ENCODE results near the gene DPH5.
"Not testable (repeated sequence)": the region's sequence is repeated elsewhere in the genome, so short reads cannot be mapped to it uniquely, and the experiment has no call there.

The DPH5 gene

DNA sequence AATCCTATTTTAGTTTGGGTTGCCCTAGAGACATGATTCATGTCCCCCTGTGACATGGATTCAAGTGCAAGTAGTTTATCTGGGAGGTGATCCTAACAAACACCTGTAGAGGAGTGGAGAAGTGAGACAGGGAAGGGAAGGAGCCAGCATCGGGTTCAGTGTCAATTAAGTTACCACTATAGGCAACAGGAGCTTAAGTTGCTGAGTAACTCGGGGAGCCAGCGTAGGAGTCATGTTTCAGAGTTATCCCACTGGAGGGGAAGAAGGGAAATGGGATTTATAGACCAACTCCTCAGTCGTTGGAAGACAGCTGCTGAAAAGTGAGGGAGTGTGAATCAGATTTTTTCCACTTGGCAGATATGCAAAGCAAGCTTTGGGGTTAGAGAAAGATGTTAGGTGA is 74.8 kb downstream of the DPH5 start:
- no peak for DNase-seq (ENCODE audit: low read depth)
- TF ChIP-seq, protein P1, sequence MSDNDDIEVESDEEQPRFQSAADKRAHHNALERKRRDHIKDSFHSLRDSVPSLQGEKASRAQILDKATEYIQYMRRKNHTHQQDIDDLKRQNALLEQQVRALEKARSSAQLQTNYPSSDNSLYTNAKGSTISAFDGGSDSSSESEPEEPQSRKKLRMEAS (IDR thresholded peaks at IDR 0.05; ENCODE audit: low read depth, low read length): no peak
- TF ChIP-seq MYC (IDR thresholded peaks at IDR 0.05; ENCODE audit: low read depth, low read length): no peak
- TF ChIP-seq, protein P2, sequence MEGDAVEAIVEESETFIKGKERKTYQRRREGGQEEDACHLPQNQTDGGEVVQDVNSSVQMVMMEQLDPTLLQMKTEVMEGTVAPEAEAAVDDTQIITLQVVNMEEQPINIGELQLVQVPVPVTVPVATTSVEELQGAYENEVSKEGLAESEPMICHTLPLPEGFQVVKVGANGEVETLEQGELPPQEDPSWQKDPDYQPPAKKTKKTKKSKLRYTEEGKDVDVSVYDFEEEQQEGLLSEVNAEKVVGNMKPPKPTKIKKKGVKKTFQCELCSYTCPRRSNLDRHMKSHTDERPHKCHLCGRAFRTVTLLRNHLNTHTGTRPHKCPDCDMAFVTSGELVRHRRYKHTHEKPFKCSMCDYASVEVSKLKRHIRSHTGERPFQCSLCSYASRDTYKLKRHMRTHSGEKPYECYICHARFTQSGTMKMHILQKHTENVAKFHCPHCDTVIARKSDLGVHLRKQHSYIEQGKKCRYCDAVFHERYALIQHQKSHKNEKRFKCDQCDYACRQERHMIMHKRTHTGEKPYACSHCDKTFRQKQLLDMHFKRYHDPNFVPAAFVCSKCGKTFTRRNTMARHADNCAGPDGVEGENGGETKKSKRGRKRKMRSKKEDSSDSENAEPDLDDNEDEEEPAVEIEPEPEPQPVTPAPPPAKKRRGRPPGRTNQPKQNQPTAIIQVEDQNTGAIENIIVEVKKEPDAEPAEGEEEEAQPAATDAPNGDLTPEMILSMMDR (IDR thresholded peaks at IDR 0.05; ENCODE audit: low read depth, low read length): no peak
- no peak for TF ChIP-seq POLR2A (IDR thresholded peaks at IDR 0.05; ENCODE audit: extremely low read depth, insufficient read length)
- H3K4me3 ChIP-seq (ENCODE audit: low read depth, low read length): no peak overlapping the region

DNA sequence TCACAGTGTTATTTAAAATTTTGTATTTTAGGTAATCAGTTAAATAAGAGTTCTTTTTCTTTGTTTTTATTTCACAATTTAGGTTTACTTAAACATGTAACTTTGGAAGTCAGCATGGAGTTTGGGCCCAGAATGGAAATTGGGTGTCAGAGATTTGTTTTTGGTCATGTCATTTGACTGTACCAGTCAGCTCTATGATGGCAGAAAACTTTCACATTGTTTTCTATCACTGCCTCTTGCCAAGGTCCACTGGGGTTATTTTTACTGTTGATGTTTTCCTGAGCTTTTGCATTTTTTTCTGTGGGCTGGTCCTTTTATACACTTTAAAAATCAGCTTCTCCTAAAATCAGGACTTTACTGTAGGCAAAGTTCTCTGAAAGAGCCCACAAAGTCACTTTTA is 75.2 kb downstream of the DPH5 start:
- no peak for DNase-seq (ENCODE audit: low read depth)
- H3K4me3 ChIP-seq (ENCODE audit: low read depth, low read length): no peak overlapping the region
- TF ChIP-seq, protein P2 (IDR thresholded peaks at IDR 0.05; ENCODE audit: low read depth, low read length): no peak
- TF ChIP-seq, protein P1 (IDR thresholded peaks at IDR 0.05; ENCODE audit: low read depth, low read length): no peak
- TF ChIP-seq POLR2A (IDR thresholded peaks at IDR 0.05; ENCODE audit: extremely low read depth, insufficient read length) (no peak), MYC (IDR thresholded peaks at IDR 0.05; ENCODE audit: low read depth, low read length) (no peak)

DNA sequence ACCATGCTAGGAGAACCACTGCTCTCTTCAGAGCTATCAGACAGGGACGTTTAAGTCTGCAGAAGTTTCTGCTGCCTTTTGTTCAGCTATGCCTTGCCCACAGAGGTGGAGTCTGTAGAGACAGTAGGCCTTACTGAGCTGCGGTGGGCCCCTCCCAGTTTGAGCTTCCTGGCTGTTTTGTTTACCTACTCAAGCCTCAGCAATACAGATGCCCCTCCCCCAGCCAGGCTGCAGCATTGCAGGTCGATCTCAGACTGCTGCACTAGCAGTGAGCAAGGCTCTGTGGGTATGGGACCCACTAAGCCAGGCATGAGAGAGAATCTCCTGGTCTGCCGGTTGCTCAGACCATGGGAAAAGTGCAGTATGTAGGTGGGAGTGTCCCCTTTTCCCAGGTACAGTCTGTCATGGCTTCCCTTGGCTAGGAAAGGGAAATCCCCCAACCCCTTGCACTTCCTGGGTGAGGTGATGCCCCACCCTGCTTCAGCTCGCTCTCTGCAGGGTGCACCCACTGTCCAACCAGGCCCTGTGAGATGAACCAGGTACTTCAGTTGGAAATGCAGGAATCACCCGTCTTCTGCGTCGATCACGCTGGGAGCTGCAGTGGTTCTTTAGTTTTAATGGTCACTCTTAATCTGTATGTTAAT is 75.9 kb downstream of the DPH5 start:
- not testable (repeated sequence) for H3K4me3 ChIP-seq (ENCODE audit: low read depth, low read length); DNase-seq (ENCODE audit: low read depth)

DNA sequence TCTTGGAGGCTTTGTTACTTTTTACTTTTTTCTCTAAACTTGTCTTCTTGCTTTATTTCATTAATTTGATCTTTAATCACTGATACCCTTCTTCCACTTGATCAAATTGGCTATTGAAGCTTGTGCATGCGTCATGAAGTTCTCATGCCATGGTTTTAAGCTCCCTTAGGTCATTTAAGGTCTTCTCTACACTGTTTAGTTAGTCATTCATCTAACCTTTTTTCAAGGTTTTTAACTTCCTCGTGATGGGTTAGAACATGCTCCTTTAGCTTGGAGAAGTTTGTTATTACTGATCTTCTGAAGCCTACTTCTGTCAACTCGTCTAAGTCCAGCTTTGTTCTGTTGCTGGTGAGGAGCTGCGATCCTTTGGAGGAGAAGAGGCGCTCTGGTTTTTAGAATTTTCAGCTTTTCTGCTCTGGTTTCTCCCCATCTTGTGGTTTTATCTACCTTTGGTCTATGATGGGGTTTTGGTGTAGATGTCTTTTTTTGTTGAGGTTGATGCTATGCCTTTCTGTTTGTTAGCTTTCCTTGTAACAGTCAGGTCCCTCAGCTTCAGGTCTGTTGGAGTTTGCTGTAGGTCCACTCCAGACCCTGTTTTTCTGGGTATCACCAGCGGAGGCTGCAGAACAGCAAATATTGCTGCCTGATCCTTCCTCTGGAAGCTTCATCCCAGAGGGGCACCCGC is 76.7 kb downstream of the DPH5 start:
- not testable (repeated sequence) for DNase-seq (ENCODE audit: low read depth); H3K4me3 ChIP-seq (ENCODE audit: low read depth, low read length)

DNA sequence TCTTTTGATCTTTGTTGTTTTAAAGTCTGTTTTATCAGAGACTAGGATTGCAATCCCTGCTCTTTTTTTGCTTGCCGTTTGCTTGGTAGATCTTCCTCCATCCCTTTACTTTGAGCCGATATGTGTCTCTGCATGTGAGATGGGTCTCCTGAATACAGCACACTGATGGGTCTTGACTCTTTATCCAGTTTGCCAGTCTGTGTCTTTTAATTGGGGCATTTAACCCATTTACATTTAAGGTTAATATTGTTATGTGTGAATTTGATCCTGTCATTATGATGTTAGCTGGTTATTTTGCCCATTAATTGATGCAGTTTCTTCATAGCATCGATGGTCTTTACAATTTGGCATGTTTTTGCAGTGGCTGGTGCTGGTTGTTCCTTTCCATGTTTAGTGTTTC is 77.8 kb downstream of the DPH5 start:
- DNase-seq (ENCODE audit: low read depth); H3K4me3 ChIP-seq (ENCODE audit: low read depth, low read length): not testable (repeated sequence)

DNA sequence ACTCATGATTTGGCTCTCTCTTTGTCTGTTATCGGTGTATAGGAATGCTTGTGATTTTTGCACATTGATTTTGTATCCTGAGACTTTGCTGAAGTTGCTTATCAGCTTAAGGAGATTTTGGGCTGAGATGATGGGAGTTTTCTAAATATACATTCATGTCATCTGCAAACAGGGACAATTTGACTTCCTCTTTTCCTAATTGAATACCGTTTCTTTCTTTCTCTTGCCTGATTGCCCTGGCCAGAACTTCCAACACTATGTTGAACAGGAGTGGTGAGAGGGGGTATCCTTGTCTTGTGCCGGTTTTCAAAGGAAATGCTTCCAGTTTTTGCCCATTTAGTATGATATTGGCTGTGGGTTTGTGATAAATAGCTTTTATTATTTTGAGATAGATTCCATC is 79.5 kb downstream of the DPH5 start:
- DNase-seq (ENCODE audit: low read depth); H3K4me3 ChIP-seq (ENCODE audit: low read depth, low read length): not testable (repeated sequence)

DNA sequence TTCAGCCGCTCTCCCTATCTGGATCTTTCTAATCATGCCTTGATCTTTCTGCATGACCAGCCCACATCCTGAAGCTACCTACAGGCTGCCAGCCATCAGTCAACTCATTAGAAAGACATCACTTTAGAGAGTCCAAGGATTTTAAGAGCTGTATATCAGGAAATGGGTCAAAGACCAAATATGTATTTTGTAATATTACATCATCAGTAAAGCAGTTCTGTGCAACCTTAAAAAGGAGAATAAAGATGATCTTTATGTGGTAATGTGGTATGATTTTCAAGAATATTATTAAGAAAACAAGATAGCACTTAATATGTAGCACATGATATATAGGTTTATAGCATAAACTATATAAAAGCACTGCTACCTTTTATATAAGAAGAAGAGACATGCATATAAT is 82.1 kb downstream of the DPH5 start:
- no peak for DNase-seq (ENCODE audit: low read depth)
- no peak overlapping the region for H3K4me3 ChIP-seq (ENCODE audit: low read depth, low read length)
- TF ChIP-seq MYC (IDR thresholded peaks at IDR 0.05; ENCODE audit: low read depth, low read length) (no peak), POLR2A (IDR thresholded peaks at IDR 0.05; ENCODE audit: extremely low read depth, insufficient read length) (no peak)
- TF ChIP-seq, protein P1 (IDR thresholded peaks at IDR 0.05; ENCODE audit: low read depth, low read length): no peak
- TF ChIP-seq, protein P2 (IDR thresholded peaks at IDR 0.05; ENCODE audit: low read depth, low read length): no peak

DNA sequence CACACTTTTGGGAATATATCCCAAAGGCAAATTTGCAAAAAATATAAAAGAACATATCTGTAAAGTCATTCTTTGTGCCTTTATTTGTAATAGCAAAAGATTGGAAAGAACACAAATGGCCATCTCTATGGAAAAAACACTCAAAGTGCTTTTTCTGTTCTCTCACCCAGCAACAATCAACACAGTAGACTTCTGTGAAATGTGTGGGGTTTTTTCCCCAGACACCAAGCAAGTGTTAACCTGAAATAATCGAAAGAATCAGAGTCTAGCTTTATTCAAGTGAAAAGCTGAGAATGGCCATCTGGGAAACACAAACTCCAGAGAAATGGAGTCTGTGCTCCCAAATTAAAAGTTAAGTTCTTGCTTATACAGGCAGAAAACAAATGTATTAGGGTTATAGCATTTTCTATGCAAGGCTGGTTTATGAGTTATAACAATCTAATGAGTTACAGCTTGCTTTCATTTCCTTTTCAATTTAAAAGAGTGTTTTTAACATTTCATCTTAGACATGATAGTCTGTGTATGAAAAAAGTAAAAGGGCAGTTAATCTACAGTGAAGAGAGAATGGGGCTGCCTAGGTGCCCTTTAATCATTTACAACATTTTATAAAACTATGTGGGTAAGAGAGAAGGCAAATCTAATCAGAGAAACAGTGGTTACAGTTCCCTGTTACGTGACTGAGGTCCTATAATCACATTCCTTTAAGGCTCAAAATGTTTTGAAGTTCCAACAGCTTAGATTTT is 83.1 kb downstream of the DPH5 start:
- no peak overlapping the region for H3K4me3 ChIP-seq (ENCODE audit: low read depth, low read length)
- no peak for DNase-seq (ENCODE audit: low read depth)
- TF ChIP-seq, protein P1 (IDR thresholded peaks at IDR 0.05; ENCODE audit: low read depth, low read length): no peak
- TF ChIP-seq, protein P2 (IDR thresholded peaks at IDR 0.05; ENCODE audit: low read depth, low read length): no peak
- TF ChIP-seq MYC (IDR thresholded peaks at IDR 0.05; ENCODE audit: low read depth, low read length) (no peak), POLR2A (IDR thresholded peaks at IDR 0.05; ENCODE audit: extremely low read depth, insufficient read length) (no peak)

All from NB4 (cell line).